HG02938 (cell line): Measurements from ENCODE around the gene UROC1.
"Not testable (repeated sequence)": the region's sequence is repeated elsewhere in the genome, so short reads cannot be mapped to it uniquely, and the experiment has no call there.

Experiments used
- ATAC-seq: cut with Tn5 transposase; IDR thresholded peaks from one replicate; pipeline ENCODE4 v1.9.1; 2021; ENCODE audit warnings: mild to moderate bottlenecking, moderate library complexity; ENCODE audit not compliant: unreplicated experiment

Gene UROC1

GRCh38 chr3:126547721-126548120 lies 30.1 kb upstream of the UROC1 start:
- no peak for ATAC-seq

GRCh38 chr3:126546549-126547239 lies 29.1 kb upstream of the UROC1 start:
- no peak for ATAC-seq

- no peak for ATAC-seq
Observed at GRCh38 chr3:126546013-126546412, 28.4 kb upstream of the UROC1 start.

GRCh38 chr3:126545544-126545943 lies 28.0 kb upstream of the UROC1 start:
- ATAC-seq, result no peak

GRCh38 chr3:126544596-126545281 lies 27.2 kb upstream of the UROC1 start:
- no peak for ATAC-seq

- ATAC-seq, result no peak
Observed at GRCh38 chr3:126543457-126544061, 26.0 kb upstream of the UROC1 start.

- no peak for ATAC-seq
Observed at GRCh38 chr3:126542340-126543241, 25.0 kb upstream of the UROC1 start.

- no peak for ATAC-seq
Observed at GRCh38 chr3:126541628-126542339, 24.2 kb upstream of the UROC1 start.

GRCh38 chr3:126540951-126541627 lies 23.5 kb upstream of the UROC1 start:
- no peak for ATAC-seq

- ATAC-seq, result no peak
Observed at GRCh38 chr3:126540342-126540849, 22.8 kb upstream of the UROC1 start.

GRCh38 chr3:126539558-126540250 lies 22.1 kb upstream of the UROC1 start:
- no peak for ATAC-seq

- ATAC-seq, result no peak
Observed at GRCh38 chr3:126538966-126539365, 21.4 kb upstream of the UROC1 start.

- no peak for ATAC-seq
Observed at GRCh38 chr3:126538316-126538715, 20.7 kb upstream of the UROC1 start.

- no peak for ATAC-seq
Observed at GRCh38 chr3:126537730-126538281, 20.2 kb upstream of the UROC1 start.

GRCh38 chr3:126537116-126537729 lies 19.6 kb upstream of the UROC1 start:
- ATAC-seq, result no peak

- no peak for ATAC-seq
Observed at GRCh38 chr3:126536126-126536525, 18.6 kb upstream of the UROC1 start.

GRCh38 chr3:126535636-126536035 lies 18.1 kb upstream of the UROC1 start:
- ATAC-seq, result no peak

- ATAC-seq, result not testable (repeated sequence)
Observed at GRCh38 chr3:126534716-126535115, 17.1 kb upstream of the UROC1 start.
